Ascending aorta (tissue), 2 donors: Measurements from ENCODE around the gene HSFX3. TPM values are rescaled to one million over a fixed set of nuclear protein-coding genes. Genes with fewer than 3 reads are reported as not detected.
A peak's percentile ranks its signal among the peaks of the same experiment; 100 is the strongest.

Experiments
- DNase-seq, 2 donors: peaks; one replicate each; pipeline ENCODE4 v3.0.0-alpha.2; 2019; ENCODE audit warnings: low spot score in 2 of 2
- H3K27ac ChIP-seq, 2 donors: fragments of 200-600 bp; sonication (generic); one replicate each; pipeline ENCODE4 v1.5.1; 2016 to 2017; ENCODE audit warnings: mild to moderate bottlenecking in 1 of 2
- H3K27me3 ChIP-seq: fragments of 200-600 bp; sonication (generic); one replicate; pipeline ENCODE4 v1.5.1; 2017
- H3K36me3 ChIP-seq, 2 donors: fragments of 200-600 bp; sonication (generic); one replicate each; pipeline ENCODE4 v1.5.1; 2016
- H3K4me1 ChIP-seq, 2 donors: fragments of 200-600 bp; sonication (generic); one replicate each; pipeline ENCODE4 v1.5.1; 2016 to 2017; ENCODE audit warnings: mild to moderate bottlenecking in 1 of 2
- H3K4me3 ChIP-seq, 2 donors: fragments of 200-600 bp; sonication (generic); one replicate each; pipeline ENCODE4 v1.5.1; 2016 to 2017; ENCODE audit warnings: mild to moderate bottlenecking in 1 of 2
- H3K9me3 ChIP-seq, 2 donors: fragments of 200-600 bp; sonication (generic); one replicate each; pipeline ENCODE4 v1.5.1; 2016
- intact Hi-C: fragments of 100-400 bp; cut with DNase I; formaldehyde crosslinking; loops from one replicate; pipeline ENCODE4 v1.15.1; 2023
- total RNA-seq: library from RNA; depleted of rRNA; stranded (reverse); fragments of >200 nt; gene quantifications from one replicate; pipeline ENCODE4 v1.1.0, GENCODE V29; 2016
- TF ChIP-seq, protein P1 (sequence below), 3 experiments: fragments of 200-600 bp in 2 of 3; fragments of 450-650 bp in 1 of 3; sonication (generic) in 2 of 3; IDR thresholded peaks; one replicate each; pipeline ENCODE4 v1.5.1; 2016 to 2019; ENCODE audit warnings: antibody characterized with exemption in 3 of 3, mild to moderate bottlenecking in 1 of 3, moderate library complexity in 1 of 3

The HSFX3 gene
- total RNA-seq, 1 donor from 2014 or later = not detected

DNA sequence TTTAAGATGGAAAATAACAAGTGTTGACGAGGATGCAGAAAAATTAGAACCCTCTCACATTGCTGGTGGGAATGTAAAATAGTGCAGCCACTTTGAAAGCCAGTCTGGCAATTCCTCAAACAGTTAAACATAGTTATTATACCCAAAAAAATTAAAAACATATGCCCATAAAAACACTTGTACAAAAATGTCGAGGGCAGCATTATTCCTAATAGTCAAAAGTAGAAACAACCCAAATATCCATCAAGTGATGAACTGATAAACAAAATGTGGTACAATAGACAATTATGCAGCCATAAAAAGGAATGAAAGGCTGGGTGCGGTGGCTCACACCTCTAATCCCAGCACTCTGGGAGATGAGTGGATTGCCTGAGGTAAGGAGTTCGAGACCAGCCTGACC, 51.0 kb downstream of the HSFX3 start:
- H3K27ac ChIP-seq = no peak overlapping the region
- no peaks in the 10 kb centered on the region for H3K27me3 ChIP-seq
- no peaks in the 10 kb centered on the region for H3K9me3 ChIP-seq
- H3K4me3 ChIP-seq = no peak overlapping the region
- DNase-seq = peak in 1 of 2 donors; percentile 22
- H3K4me1 ChIP-seq = no peaks in the 10 kb centered on the region
- TF ChIP-seq, protein P1, sequence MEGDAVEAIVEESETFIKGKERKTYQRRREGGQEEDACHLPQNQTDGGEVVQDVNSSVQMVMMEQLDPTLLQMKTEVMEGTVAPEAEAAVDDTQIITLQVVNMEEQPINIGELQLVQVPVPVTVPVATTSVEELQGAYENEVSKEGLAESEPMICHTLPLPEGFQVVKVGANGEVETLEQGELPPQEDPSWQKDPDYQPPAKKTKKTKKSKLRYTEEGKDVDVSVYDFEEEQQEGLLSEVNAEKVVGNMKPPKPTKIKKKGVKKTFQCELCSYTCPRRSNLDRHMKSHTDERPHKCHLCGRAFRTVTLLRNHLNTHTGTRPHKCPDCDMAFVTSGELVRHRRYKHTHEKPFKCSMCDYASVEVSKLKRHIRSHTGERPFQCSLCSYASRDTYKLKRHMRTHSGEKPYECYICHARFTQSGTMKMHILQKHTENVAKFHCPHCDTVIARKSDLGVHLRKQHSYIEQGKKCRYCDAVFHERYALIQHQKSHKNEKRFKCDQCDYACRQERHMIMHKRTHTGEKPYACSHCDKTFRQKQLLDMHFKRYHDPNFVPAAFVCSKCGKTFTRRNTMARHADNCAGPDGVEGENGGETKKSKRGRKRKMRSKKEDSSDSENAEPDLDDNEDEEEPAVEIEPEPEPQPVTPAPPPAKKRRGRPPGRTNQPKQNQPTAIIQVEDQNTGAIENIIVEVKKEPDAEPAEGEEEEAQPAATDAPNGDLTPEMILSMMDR (IDR thresholded peaks at IDR 0.05) = no peak
- intact Hi-C loops = no loop called here
- peaks cover 43 to 51% of the 10 kb centered on the region in 2 donors for H3K36me3 ChIP-seq

Other genes starting within 250 kb of the HSFX3 start
- 82.7 TPM for gene IDS, start 44.6 kb downstream of the HSFX3 start, total RNA-seq
- gene EOLA1, start 8.9 kb downstream of the HSFX3 start, total RNA-seq = 5.6 TPM
- not detected for gene MAGEA9B, start 37.5 kb upstream of the HSFX3 start, total RNA-seq
- gene HSFX2, start 45.4 kb upstream of the HSFX3 start, total RNA-seq = not detected
- 12.6 TPM for gene TMEM185A, start 81.9 kb upstream of the HSFX3 start, total RNA-seq
- gene MAGEA11, start 162.1 kb upstream of the HSFX3 start, total RNA-seq = not detected
- gene HSFX1, start 224.1 kb upstream of the HSFX3 start, total RNA-seq = 21.7 TPM
- not detected for gene MAGEA9, start 232.0 kb upstream of the HSFX3 start, total RNA-seq